NCI-H128 (cell line): ENCODE measurements around the gene AP4M1.

Experiments
- DNase-seq: peaks from one replicate; lab custom pipeline; 2025; ENCODE audit not compliant: unreplicated experiment; lab: John Stamatoyannopoulos, UW

AP4M1 gene

DNA sequence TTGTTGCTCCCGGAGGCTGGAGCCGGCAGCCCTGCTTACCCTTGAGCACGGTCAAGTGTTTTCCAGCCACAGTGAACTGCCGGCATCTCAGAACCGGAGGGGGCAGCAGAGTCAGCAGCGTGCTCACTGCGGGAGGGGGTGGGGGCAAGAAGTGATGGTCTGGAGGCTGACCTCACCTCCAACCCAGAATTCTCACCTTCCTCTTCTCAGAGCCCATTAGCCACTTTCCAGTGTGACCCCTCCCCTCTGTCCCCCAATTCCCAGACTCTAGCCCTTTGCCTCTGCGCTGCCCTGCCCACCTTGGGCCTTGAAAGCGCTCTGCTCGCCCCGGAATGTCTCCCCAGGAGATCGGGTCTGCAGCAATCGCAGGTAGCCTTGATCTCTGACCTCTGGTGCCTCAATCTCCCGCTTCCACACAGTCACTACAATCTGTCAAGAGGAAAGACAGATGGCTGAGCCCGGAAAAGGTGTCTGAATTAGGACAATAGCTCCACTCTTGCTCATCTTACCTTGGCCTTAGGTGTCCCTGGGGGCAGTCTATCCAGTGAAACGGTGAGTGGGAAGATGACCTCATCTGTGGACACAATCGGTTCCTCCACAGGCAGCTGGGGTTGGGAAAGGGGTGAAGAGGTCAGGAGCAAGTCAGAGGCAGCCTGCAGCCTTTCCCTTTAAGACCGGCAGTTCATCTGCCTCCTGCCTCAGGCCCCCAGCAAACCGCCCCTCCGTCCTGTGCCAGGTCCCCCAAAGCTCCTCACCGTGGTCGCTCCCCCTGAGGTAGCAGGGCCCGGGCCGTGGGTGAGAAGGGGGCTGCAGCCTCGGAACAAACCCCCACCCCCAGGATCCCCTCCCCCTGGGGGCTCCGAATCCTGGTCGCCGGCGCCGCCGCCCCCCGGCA, 56.1 kb downstream of the AP4M1 start:
- no peak for DNase-seq
